AG04449 (cell line): Measurements from ENCODE around the gene CALM1.

Source experiments
- CTCF ChIA-PET: fragments of 350-600 bp; formaldehyde crosslinking; extraction: SDS; loops from one replicate; lab custom pipeline; 2021; ENCODE audit warnings: antibody characterized with exemption; lab: Yijun Ruan, JAX
- POLR2A ChIA-PET: fragments of 400-600, 350-600 bp; formaldehyde crosslinking; extraction: SDS; loops from one replicate; lab custom pipeline; 2020; ENCODE audit warnings: antibody characterized with exemption, inconsistent platforms; lab: Yijun Ruan, JAX
- DNase-seq: peaks from one replicate; pipeline ENCODE4 v3.0.0-alpha.2; 2010; ENCODE audit warnings: low read depth, low spot score
- H3K4me3 ChIP-seq: 2 replicates; pipeline ENCODE4 v1.5.1; 2011; ENCODE audit warnings: low read depth, mild to moderate bottlenecking, control low read depth, low read length
- CTCF ChIP-seq: IDR thresholded peaks from one replicate; pipeline ENCODE4 v1.5.1; 2011; ENCODE audit warnings: mild to moderate bottlenecking, moderate library complexity, low read length, control low read depth, inconsistent platforms; ENCODE audit not compliant: insufficient read depth; ENCODE audit errors: missing control alignments

Gene CALM1

GRCh38 chr14:90451443-90451842 lies 54.6 kb downstream of the CALM1 start:
- TF ChIP-seq CTCF: no peak
- ChIA-PET POLR2A (no interaction called here), CTCF (interaction anchor here (0.8 to 1.5 kb wide), 2 partner anchors 8 to 246 kb away, joined by 3 to 4 read pairs; no protein-coding TSS in a partner anchor)
- no peak for DNase-seq
- no peak overlapping the region for H3K4me3 ChIP-seq

GRCh38 chr14:90451961-90452360 lies 55.1 kb downstream of the CALM1 start:
- no peak overlapping the region for H3K4me3 ChIP-seq
- ChIA-PET POLR2A (no interaction called here), CTCF (interaction anchor here (1.5 kb wide), 1 partner anchor 245 kb away, joined by 4 read pairs; no protein-coding TSS in a partner anchor)
- no peak for TF ChIP-seq CTCF
- no peak for DNase-seq

DNA sequence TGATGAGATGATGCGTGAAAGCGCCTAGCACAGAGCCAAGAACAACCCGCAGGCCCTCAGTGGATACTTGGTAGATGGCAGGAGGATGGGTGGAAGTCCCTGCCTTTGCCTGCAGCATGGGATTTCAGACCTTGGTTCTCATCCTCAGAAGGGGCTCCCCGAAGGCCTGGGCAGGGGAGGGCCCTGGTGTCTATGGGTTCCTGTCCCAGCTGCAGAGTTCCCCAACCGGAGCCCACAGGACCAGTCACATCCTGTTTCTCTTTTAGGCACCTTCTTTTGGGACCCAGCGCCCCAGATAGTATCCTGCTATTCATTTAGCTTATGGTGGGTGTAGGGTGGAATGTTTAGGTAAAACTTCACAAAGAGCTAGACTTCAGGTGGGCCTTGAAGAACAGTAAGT lies 55.5 kb downstream of the CALM1 start:
- ChIA-PET POLR2A (no interaction called here), CTCF (interaction anchor here (1.5 kb wide), 1 partner anchor 245 kb away, joined by 4 read pairs; no protein-coding TSS in a partner anchor)
- DNase-seq: no peak
- H3K4me3 ChIP-seq: no peak overlapping the region
- no peak for TF ChIP-seq CTCF

DNA sequence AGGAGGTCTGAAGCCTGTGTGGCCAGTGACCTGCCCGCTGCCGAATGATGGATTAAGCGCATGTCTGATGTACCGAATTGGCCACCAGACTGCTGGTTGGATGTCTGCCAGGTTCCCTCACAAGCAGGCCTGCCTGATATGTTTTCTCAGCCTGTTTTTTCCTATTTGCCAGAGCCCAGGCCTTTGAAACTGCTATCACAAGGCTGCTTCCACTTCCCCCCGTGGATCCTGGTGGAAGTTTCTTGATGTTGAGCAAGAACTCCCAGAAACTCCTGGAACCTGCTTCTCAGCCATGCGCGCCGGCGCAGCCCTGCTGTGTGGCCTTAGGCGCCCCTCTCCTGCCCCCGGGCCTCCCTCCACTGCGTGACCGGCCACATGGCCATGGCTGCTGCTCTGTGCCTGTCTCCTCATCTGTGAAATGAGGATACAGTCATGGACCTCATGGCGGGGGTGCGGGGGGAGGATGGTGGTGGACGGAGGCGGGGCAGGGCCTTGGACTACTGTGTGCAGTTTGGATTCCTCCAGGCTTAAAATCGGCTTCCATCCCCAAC lies 56.6 kb downstream of the CALM1 start:
- no peak for TF ChIP-seq CTCF
- H3K4me3 ChIP-seq: no peak overlapping the region
- no peak for DNase-seq
- ChIA-PET POLR2A (no interaction called here), CTCF (interaction anchor here (1.7 kb wide), 1 partner anchor 245 kb away, joined by 4 read pairs; no protein-coding TSS in a partner anchor)

GRCh38 chr14:90454041-90455000 lies 57.5 kb downstream of the CALM1 start:
- peak overlapping the region; percentile 43 for H3K4me3 ChIP-seq
- TF ChIP-seq CTCF: no peak
- DNase-seq: no peak
- ChIA-PET CTCF (interaction anchor here (1.7 kb wide), 1 partner anchor 244 kb away, joined by 4 read pairs; no protein-coding TSS in a partner anchor), POLR2A (no interaction called here)

GRCh38 chr14:90455100-90455571 lies 58.3 kb downstream of the CALM1 start:
- POLR2A ChIA-PET: no interaction called here
- CTCF ChIA-PET: interaction anchor here (1.7 kb wide), 1 partner anchor 243 kb away, joined by 4 read pairs; no protein-coding TSS in a partner anchor

More at GRCh38 chr14:90455100-90455571, 58.3 kb downstream of the CALM1 start:
- TF ChIP-seq CTCF: no peak
- H3K4me3 ChIP-seq: no peak overlapping the region
- no peak for DNase-seq
